Heart left ventricle (tissue), 16 donors: ENCODE results near the gene ARFGAP2. TPM values are rescaled to one million over a fixed set of nuclear protein-coding genes. Genes with fewer than 3 reads are reported as not detected.
A peak's percentile ranks its signal among the peaks of the same experiment; 100 is the strongest.

ENCODE experiments used
- ATAC-seq, 4 donors: fragments of 200-7000 bp; cut with Tn5 transposase; one replicate each; pipeline ENCODE4 v1.9.1; 2020 to 2022; ENCODE audit warnings: moderate library complexity in 4 of 4, mild to moderate bottlenecking in 3 of 4, moderate number of reproducible peaks in 1 of 4
- DNase-seq, 5 donors: peaks; one replicate each; pipeline ENCODE4 v3.0.0-alpha.2; 2020
- H3K27ac ChIP-seq, 12 donors: fragments of 200-600 bp; sonication (generic) in 4 of 12; one replicate each; pipeline versions ENCODE4 v1.5.0 to v1.8.0; 2016 to 2022; ENCODE audit warnings: mild to moderate bottlenecking in 2 of 12
- H3K27me3 ChIP-seq, 9 donors: fragments of 200-600 bp; sonication (generic) in 2 of 9; one replicate each; pipeline versions ENCODE4 v1.5.1 to v1.8.0; 2016 to 2022; ENCODE audit warnings: mild to moderate bottlenecking in 3 of 9
- H3K36me3 ChIP-seq, 9 donors: fragments of 200-600 bp; sonication (generic) in 2 of 9; one replicate each; pipeline versions ENCODE4 v1.5.0 to v1.8.0; 2018 to 2022; ENCODE audit warnings: mild to moderate bottlenecking in 2 of 9
- H3K4me1 ChIP-seq, 12 donors: fragments of 200-600 bp; sonication (generic) in 4 of 12; one replicate each; pipeline versions ENCODE4 v1.5.0 to v1.8.0; 2016 to 2022; ENCODE audit warnings: mild to moderate bottlenecking in 3 of 12
- H3K4me3 ChIP-seq, 12 donors: fragments of 200-600 bp; sonication (generic) in 4 of 12; one replicate each; pipeline versions ENCODE4 v1.5.0 to v1.8.0; 2017 to 2022; ENCODE audit warnings: mild to moderate bottlenecking in 9 of 12, moderate library complexity in 4 of 12
- H3K9me3 ChIP-seq, 12 donors: fragments of 200-600 bp; sonication (generic) in 4 of 12; one replicate each; pipeline versions ENCODE4 v1.5.0 to v1.8.0; 2016 to 2022; ENCODE audit warnings: mild to moderate bottlenecking in 1 of 12
- CTCF ChIP-seq, 12 donors: fragments of 200-600 bp; sonication (generic) in 4 of 12; IDR thresholded peaks; one replicate each; pipeline versions ENCODE4 v1.5.0 to v1.8.0; 2018 to 2022; ENCODE audit warnings: antibody characterized with exemption in 12 of 12, mild to moderate bottlenecking in 5 of 12
- POLR2A ChIP-seq, 2 donors: fragments of 450-650 bp; IDR thresholded peaks; one replicate each; pipeline ENCODE4 v1.6.1; 2017; ENCODE audit warnings: antibody characterized with exemption in 2 of 2, mild to moderate bottlenecking in 2 of 2, moderate library complexity in 2 of 2
- WGBS, 4 donors: extraction: QIAGEN DNeasy Blood & Tissue Kit in 2 of 4; methylation state at CpG; one replicate each; pipeline versions ENCODE4 v1.1.5 to v1.1.7; 2013 to 2018; 5-methylcytosine and 5-hydroxymethylcytosine counted together
- intact Hi-C, 10 donors: fragments of 100-400 bp; cut with DNase I; formaldehyde crosslinking; loops; one replicate each; pipeline versions ENCODE4 v1.11.1 to v1.14.2; 2022
- long read RNA-seq, 3 donors: library from polyadenylated mRNA; unstranded; transcript quantifications; one replicate each; pipeline ENCODE4 v2.0.0, GENCODE V29; 2020 to 2021
- polyA plus RNA-seq, 2 donors: library from polyadenylated mRNA; stranded (reverse); fragments of 200-250 nt; gene quantifications; one replicate each; pipeline ENCODE4 v1.2.3, GENCODE V29; 2013
- total RNA-seq, 9 donors: library from RNA; depleted of rRNA in 2 of 9; stranded (reverse); fragments of >200 nt in 2 of 9; fragmentation: NEBNext Ultra II Directional in 3 of 9; extraction: Animal tissue kit (Norgen Biotek cat#: 25700) in 3 of 9; gene quantifications; one replicate each; pipeline versions ENCODE4 v1.1.0 to v1.2.4, GENCODE V29; 2016 to 2023
- donor health status: ischemic (EF 13 %, LVEDD 7.1; RV severe dilation, severe dysfunction).
- donor health status: healthy with polysubstance abuse.
- donor health status: DM: no; HTN: yes; CAD: no.
- donor health status: DM: no; HTN: no; CAD: no.
- donor health status: ischemic (EF 25% LVEDD 6.9; RV normal size, moderate dysfunction).
- donor health status: ischemic (EF 25% LVEDD 5.7; RV mildly dilated, moderate dysfunction).
- donor health status: healthy.
- donor health status: DM: yes; HTN: yes; CAD: no.
- donor health status: ischemic (EF 35%, LVEDD 5.7; RV mildly dilated, moderate dysfunction).
- donor health status: nonischemic (EF 11% LVEDD 7.7; RV severe dilation, severe dysfunction).
- donor health status: DM: yes; HTN: yes; CAD: no.
- donor health status: PGD.
- donor health status: ischemic (EF 29% LVEDD 5.4; RV normal size, mild dysfunction).
- donor health status: nonischemic (EF 23%, LVEDD 6.1; RV moderate dilation, normal function).

Gene ARFGAP2
- total RNA-seq (10 to 100 TPM; 47.5 to 96.1 (median 61.3) TPM), polyA plus RNA-seq (10 to 100 TPM; 49.7 to 79.1 TPM)
- long read RNA-seq, donor 1, transcript ARFGAP2-205 (16 exons, 2,976 nt), result major isoform, 88 of 161 reads
- long read RNA-seq, donor 1, partial matches to known transcripts, result 20 of 161 reads
- long read RNA-seq, donor 1, other reads (novel, unspliced or antisense), result 53 of 161 reads
- long read RNA-seq, donor 2, transcript ARFGAP2-205 (16 exons, 2,976 nt), result major isoform, 386 of 536 reads
- long read RNA-seq, donor 2, partial matches to known transcripts, result 33 of 536 reads
- long read RNA-seq, donor 2, other reads (novel, unspliced or antisense), result 109 of 536 reads
- long read RNA-seq, donor 3, transcript ARFGAP2-205 (16 exons, 2,976 nt), result major isoform, 39 of 82 reads
- long read RNA-seq, donor 3, partial matches to known transcripts, result 18 of 82 reads
- long read RNA-seq, donor 3, other reads (novel, unspliced or antisense), result 25 of 82 reads

GRCh38 chr11:47176328-47177228 lies at the start of gene ARFGAP2:
TSS of gene ARFGAP2 (minus strand) at chr11:47176879. CDS start at chr11:47176853, 26 bp downstream.
- WGBS, 4 donors, result 0 to 2% (median 0%) methylated on average over 13 to 89 of the region's 89 CpGs
- TF ChIP-seq POLR2A (IDR thresholded peaks at IDR 0.05), result peak in 1 of 2 donors; percentile 69
- no peak for TF ChIP-seq CTCF (IDR thresholded peaks at IDR 0.05)
- intact Hi-C loops, result loop anchor here in 9 of 10 donors (1.0 to 10.0 kb wide), 13 partner anchors 36 to 248 kb away; partner anchors contain the start of genes NR1H3 (in 5 of the 9), DDB2 (in 3 of the 9), MADD (in 2 of the 9) and MYBPC3 (in 1 of the 9)

GRCh38 chr11:47225552-47226400 lies 49.1 kb upstream of the ARFGAP2 start:
- DNase-seq, result no peak
- peak overlapping the region in 1 of 12 donors; percentile 64 for H3K27ac ChIP-seq
- H3K36me3 ChIP-seq, result peaks cover 0 to 96% (median 61%) of the 10 kb centered on the region in 9 donors
- intact Hi-C loops, result no loop called here
- peaks cover 0 to 12% (median 0%) of the 10 kb centered on the region in 12 donors for H3K4me1 ChIP-seq
- H3K4me3 ChIP-seq, result no peak overlapping the region
- H3K27me3 ChIP-seq, result no peaks in the 10 kb centered on the region
- H3K9me3 ChIP-seq, result no peaks in the 10 kb centered on the region
- no peak for ATAC-seq
- 93 to 96% (median 95%) methylated on average over 7 of the region's 7 CpGs for WGBS, 4 donors
- no peak for TF ChIP-seq CTCF (IDR thresholded peaks at IDR 0.05)

More at GRCh38 chr11:47176328-47177228, at the start of gene ARFGAP2:
- Histone ChIP-seq H3K9me3 (no peaks in the 10 kb centered on the region), H3K27ac (peak within 1 kb of the TSS; percentile 92 to 100 (median 98)), H3K4me3 (peak within 1 kb of the TSS; percentile 67 to 100 (median 94)), H3K36me3 (peaks cover 0 to 73% (median 58%) of the 10 kb centered on the region in 9 donors), H3K4me1 (peaks cover 11 to 89% (median 60%) of the 10 kb centered on the region in 12 donors), H3K27me3 (no peaks in the 10 kb centered on the region)
- peak; percentile 98 for DNase-seq
- ATAC-seq, result peak; percentile 86 to 94 (median 91)

GRCh38 chr11:47222696-47223095 lies 46.0 kb upstream of the ARFGAP2 start:
- peaks cover 0 to 32% (median 5%) of the 10 kb centered on the region in 12 donors for H3K4me1 ChIP-seq
- TF ChIP-seq POLR2A (IDR thresholded peaks at IDR 0.05), result no peak
- no peak for TF ChIP-seq CTCF (IDR thresholded peaks at IDR 0.05)
- H3K9me3 ChIP-seq, result no peaks in the 10 kb centered on the region
- intact Hi-C loops, result no loop called here
- peaks cover 0 to 96% (median 63%) of the 10 kb centered on the region in 9 donors for H3K36me3 ChIP-seq
- no peaks in the 10 kb centered on the region for H3K27me3 ChIP-seq
- no peak overlapping the region for H3K4me3 ChIP-seq
- ATAC-seq (no peak), DNase-seq (no peak)
- H3K27ac ChIP-seq, result no peak overlapping the region
- 94 to 96% (median 96%) methylated on average over 2 of the region's 2 CpGs for WGBS, 4 donors
